ENCODE results near the gene RBM38.
A peak's percentile ranks its signal among the peaks of the same experiment; 100 is the strongest.
"Not testable (repeated sequence)": the region's sequence is repeated elsewhere in the genome, so short reads cannot be mapped to it uniquely, and the experiment has no call there.

RBM38 gene

DNA sequence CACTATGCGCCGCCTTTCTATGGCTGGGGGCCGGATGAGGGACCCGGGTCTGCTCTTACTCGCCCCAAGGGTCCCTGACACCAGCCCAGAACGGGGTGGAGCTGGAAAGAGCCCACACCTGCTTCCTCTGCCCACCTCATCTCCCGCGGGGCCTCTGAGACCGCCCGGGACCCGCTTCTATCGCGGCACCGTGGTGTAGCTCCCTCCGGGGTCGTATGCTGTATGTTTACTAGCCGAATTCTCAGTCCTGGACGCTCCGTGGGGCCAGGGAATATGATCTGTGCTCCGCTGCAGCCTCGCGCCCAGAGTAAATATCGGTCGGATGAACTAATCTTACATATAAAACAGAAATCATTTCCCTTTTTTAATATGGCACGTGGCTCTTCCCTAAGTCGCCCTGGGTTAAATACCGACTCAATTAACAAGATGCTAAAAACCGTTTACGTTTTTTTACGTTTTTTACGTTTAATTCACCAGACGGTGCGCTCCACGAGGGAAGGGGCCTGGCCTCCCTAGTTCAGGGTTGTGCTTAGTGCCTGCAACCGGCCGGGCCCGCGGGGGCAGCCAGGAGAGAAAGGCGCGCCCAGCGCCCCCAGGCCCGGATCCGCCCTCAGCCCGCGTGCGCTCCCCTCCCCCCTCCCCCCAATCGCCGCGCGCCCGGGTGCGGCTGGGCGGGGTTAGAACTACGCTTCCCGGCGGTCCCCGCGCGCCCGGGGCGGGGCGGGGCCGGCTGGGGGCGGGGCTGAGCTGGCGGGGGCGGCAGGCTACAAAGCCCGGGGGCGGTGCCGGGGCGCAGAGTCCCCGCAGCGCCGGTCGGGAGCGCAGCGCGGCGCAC is at the start of gene RBM38:
Gene RBM38 (plus strand): TSS at position 793 of the 835 bp plus-strand sequence. CDS start 186 bp downstream, outside the sequence.
- peak; percentile 82 for DNase-seq

DNA sequence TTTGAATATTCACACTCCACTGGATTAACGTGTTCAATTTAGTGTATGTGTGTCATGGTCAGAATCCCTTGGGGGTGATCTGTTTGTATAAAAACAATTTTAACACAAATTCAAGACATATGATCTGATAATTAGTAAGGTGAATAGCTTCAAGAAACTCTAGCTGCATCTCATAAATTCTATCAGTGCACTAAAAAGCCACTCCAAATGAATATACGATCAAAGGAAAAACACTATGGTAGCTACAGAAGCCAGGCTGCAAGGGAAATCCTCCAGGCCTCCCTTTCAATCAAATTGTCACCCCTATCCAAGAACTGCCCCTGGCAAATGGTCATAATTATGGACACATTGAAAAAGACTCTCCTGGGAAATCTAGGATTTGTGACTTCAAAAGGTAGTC is 49.5 kb upstream of the RBM38 start:
- DNase-seq: no peak

DNA sequence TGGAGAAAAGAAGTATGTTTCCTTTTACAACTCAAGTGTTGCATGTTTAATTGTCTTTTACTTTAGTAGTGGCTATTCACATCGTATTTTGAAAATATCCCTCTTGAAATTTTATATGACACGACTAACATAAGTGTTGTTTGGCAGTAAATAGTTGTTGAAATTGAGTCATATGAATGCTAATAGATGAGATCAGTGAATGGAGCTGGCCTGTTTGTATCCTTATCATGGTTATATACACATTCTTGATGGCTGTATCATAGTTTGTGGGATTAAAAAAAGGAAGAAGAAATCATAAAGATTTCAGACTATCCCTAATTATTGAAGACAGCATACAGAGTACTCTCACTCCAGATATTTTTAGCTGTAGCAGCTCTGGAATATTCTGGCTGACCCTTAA is 48.4 kb upstream of the RBM38 start:
- no peak for DNase-seq

GRCh38 chr20:57346477-57346876 is 44.7 kb upstream of the RBM38 start:
- DNase-seq: peak; percentile 63

- no peak for DNase-seq
These were observed 43.8 kb upstream of the RBM38 start for GRCh38 chr20:57347393-57347792.

DNA sequence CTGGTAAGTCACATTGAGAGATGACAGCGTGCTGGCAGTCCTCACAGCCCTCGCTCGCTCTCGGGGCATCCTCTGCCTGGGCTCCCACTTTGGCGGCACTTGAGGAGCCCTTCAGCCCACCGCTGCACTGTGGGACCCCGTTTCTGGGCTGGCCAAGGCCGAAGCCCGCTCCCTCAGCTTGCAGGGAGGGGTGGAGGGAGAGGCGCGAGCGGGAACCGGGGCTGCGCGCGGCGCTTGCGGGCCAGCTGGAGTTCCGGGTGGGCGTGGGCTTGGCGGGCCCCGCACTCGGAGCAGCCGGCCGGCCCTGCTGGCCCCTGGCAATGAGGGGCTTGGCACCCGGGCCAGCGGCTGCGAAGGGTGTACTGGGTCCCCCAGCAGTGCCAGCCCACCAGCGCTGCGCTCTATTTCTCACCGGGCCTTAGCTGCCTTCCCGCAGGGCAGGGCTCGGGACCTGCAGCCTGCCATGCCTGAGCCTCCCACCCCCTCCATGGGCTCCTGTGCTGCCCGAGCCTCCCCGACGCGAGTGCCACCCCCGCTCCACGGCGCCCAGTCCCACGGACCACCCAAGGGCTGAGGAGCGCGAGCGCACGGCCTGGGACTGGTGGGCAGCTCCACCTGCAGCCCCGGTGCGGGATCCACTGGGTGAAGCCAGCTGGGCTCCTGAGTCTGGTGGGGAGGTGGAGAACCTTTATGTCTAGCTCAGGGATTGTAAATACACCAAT is 42.8 kb upstream of the RBM38 start:
- not testable (repeated sequence) for DNase-seq

- DNase-seq: not testable (repeated sequence)
These were observed 42.1 kb upstream of the RBM38 start for GRCh38 chr20:57348922-57349574.

DNA sequence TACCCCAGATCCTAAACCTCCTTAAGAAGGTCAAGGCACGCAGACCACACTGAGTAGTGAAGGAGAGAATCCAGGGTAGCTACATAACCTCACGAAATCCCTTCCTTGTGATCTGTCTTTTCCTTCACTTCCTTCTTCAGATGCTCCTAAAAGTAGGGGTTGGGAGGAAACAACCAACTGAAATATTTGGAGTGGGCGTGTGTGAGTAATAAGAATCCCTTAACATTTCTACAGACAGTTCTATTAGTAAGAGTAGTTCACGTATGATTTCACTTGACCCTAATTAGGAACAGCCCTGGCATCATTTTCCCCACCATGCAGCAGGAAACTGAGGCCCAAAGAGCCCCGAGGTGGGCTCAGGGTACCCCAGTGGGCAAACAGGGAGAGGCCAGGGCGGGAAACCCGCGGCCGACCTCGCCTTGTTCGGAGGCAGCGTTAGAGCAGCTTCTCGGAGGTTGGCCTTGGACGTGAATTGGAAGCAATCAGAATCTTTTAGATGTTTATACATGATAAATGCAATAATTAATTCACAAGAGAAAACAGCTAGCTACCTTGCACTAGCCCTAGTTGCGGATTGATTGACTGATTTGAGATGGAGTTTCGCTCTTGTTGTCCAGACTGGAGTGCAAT is 41.0 kb upstream of the RBM38 start:
- no peak for DNase-seq

GRCh38 chr20:57350726-57351041 is 40.5 kb upstream of the RBM38 start:
- not testable (repeated sequence) for DNase-seq

- peak; percentile 87 for DNase-seq
These were observed 40.0 kb upstream of the RBM38 start, which contains the start of gene RAE1 for GRCh38 chr20:57351042-57351783. TSS of gene RAE1 (plus strand) at chr20:57351255. CDS start at chr20:57354039, 2,784 bp downstream.

DNA sequence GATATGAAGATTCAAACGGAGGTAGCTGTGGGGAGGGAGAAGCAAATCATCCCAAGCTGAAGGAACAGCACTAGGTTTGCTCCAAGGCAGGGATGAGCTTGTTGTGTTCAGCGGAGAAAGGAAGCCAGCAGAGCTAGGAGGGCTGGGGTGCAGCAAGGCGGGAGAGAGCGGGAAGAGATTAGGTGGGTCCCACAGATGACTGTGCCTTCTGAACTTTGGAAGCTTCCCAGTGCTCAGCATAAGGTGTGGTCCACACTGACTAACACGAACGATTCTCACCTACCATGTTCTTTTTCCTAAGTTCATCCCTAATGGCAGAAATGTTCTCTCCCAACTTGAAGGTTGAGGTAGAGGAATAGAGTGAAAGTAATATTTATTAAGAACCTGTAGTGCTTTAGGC is 38.9 kb upstream of the RBM38 start:
- DNase-seq: no peak

- DNase-seq: no peak
These were observed 37.8 kb upstream of the RBM38 start for GRCh38 chr20:57353351-57353750.

GRCh38 chr20:57361517-57361916 is 29.7 kb upstream of the RBM38 start:
- no peak for DNase-seq

DNA sequence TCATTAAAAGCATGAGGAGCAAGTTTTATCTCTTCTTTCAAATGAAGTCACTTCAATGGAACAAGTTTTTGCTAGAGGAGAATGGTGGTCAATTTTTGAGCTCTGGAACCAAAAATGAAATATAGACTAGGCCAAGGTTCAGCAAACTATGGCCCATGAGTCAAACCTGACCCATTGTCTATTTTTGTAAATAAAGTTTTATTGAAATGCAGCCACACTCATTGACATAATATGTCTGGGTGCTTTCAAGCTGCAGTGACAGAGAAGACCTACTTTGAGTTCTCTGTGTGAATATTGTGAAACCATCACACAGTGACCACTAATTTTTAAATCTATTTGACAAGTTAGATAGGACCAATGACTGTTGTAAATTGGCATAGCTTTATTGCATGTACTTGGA is 26.7 kb upstream of the RBM38 start:
- DNase-seq: no peak

DNA sequence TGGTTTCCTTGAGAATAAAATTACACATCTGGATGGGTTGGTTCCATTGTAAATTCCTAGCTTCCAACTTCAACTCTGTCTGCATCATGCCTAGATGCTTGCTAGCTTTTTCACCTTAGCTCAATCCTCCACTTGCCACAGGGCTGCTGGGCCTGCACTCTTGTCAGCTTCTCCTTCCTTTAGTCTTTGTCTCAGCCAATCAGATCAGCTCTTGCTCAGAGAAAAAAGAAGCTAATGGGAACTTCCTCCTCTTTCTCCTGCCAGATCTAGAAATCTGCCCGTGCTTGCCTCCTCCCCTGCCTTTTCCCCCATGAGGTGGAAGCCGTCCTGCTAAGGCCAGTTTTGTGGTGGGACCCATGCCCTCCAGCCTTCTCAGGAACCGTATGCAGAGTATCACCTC is 21.6 kb upstream of the RBM38 start:
- no peak for DNase-seq

GRCh38 chr20:57370316-57370715 is 20.9 kb upstream of the RBM38 start:
- no peak for DNase-seq

- no peak for DNase-seq
These were observed 19.8 kb upstream of the RBM38 start for GRCh38 chr20:57371363-57371762.

- DNase-seq: no peak
These were observed 19.0 kb upstream of the RBM38 start for GRCh38 chr20:57372157-57372556.

GRCh38 chr20:57372581-57373350 is 18.4 kb upstream of the RBM38 start:
- no peak for DNase-seq

GRCh38 chr20:57374343-57374930 is 16.8 kb upstream of the RBM38 start:
- DNase-seq: no peak

DNA sequence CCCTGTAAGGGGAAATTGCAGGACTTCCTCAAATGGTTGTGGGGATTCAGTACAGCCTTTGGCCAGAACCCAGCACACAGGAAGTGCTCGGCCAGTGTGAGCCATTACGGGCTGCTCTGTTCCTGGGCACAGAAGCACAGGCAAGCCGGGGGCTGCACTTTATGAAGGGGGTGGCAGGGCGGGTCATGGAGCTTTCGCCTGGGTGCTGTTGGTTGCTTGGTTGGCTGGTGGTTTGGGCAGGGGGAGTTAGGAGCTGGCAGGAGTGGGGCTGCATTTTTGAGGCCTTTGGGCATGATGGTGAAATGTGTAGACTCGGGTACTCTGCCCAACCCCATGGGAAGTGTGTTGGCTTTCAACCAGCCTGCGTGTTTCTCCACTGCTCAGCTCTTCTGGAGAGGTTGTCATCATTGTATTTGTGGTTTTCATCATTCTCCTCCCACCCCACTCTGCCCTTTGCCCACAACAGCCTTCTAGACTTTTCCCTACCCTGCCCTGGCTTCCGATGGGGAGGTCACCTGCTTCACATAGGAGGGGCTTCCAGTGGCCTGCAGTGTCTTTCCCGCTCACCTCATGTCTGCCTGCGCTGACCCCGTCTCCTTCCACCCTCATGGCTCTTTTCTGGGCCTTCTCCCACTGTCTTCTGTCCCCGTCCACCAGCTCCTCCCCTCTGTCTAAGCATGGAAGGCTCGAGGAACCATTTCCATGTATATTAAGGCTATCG is 16.1 kb upstream of the RBM38 start:
- DNase-seq: no peak
